Measurements from ENCODE around the gene GDNF.

Gene GDNF

GRCh38 chr5:37846786-37847310, 7.0 kb upstream of the GDNF start:
- peak; percentile 91 for DNase-seq

- no peak for DNase-seq
Observed at GRCh38 chr5:37844009-37844408, 4.2 kb upstream of the GDNF start.

GRCh38 chr5:37842048-37842447, 2.2 kb upstream of the GDNF start:
- DNase-seq, result peak; percentile 19

- DNase-seq, result peak; percentile 50
Observed at GRCh38 chr5:37841203-37841602, 1.4 kb upstream of the GDNF start.

- DNase-seq, result peak; percentile 84
Observed at GRCh38 chr5:37840053-37841034, 503 bp upstream of the GDNF start.

- DNase-seq, result peak; percentile 68
Observed at GRCh38 chr5:37838933-37839341, 904 bp downstream of the GDNF start.

- peak; percentile 84 for DNase-seq
Observed at GRCh38 chr5:37838152-37838932, 1.5 kb downstream of the GDNF start.

- DNase-seq, result peak; percentile 74
Observed at GRCh38 chr5:37837414-37838032, 2.3 kb downstream of the GDNF start.

GRCh38 chr5:37836592-37837413, 3.0 kb downstream of the GDNF start:
- peak; percentile 52 for DNase-seq

- DNase-seq, result no peak
Observed at GRCh38 chr5:37836235-37836591, 3.6 kb downstream of the GDNF start.

- no peak for DNase-seq
Observed at GRCh38 chr5:37835380-37835973, 4.4 kb downstream of the GDNF start.

GRCh38 chr5:37834542-37835379, 5.1 kb downstream of the GDNF start:
- no peak for DNase-seq

GRCh38 chr5:37833990-37834389, 5.9 kb downstream of the GDNF start:
- no peak for DNase-seq

- no peak for DNase-seq
Observed at GRCh38 chr5:37831821-37832534, 7.9 kb downstream of the GDNF start.

GRCh38 chr5:37830348-37830747, 9.5 kb downstream of the GDNF start:
- DNase-seq, result no peak

GRCh38 chr5:37825334-37825915, 14.4 kb downstream of the GDNF start:
- peak; percentile 96 for DNase-seq

- peak; percentile 38 for DNase-seq
Observed at GRCh38 chr5:37823433-37824152, 16.2 kb downstream of the GDNF start.

GRCh38 chr5:37816883-37817282, 23.0 kb downstream of the GDNF start:
- peak; percentile 72 for DNase-seq

GRCh38 chr5:37816331-37816730, 23.5 kb downstream of the GDNF start:
- DNase-seq, result no peak

Data from NCI-H69 (cell line).